ENCODE results near the gene PIK3C2G. TPM values are rescaled to one million over a fixed set of nuclear protein-coding genes. Genes with fewer than 3 reads are reported as not detected.

Gene PIK3C2G
- total RNA-seq, 4 donors from 2014 or later, result 23.6 to 80.5 (median 37.1) TPM

- no peak overlapping the region for H3K27ac ChIP-seq
- no peak for TF ChIP-seq EP300 (IDR thresholded peaks at IDR 0.05)
- no peak for TF ChIP-seq POLR2A (IDR thresholded peaks at IDR 0.05)
- TF ChIP-seq, protein P1, sequence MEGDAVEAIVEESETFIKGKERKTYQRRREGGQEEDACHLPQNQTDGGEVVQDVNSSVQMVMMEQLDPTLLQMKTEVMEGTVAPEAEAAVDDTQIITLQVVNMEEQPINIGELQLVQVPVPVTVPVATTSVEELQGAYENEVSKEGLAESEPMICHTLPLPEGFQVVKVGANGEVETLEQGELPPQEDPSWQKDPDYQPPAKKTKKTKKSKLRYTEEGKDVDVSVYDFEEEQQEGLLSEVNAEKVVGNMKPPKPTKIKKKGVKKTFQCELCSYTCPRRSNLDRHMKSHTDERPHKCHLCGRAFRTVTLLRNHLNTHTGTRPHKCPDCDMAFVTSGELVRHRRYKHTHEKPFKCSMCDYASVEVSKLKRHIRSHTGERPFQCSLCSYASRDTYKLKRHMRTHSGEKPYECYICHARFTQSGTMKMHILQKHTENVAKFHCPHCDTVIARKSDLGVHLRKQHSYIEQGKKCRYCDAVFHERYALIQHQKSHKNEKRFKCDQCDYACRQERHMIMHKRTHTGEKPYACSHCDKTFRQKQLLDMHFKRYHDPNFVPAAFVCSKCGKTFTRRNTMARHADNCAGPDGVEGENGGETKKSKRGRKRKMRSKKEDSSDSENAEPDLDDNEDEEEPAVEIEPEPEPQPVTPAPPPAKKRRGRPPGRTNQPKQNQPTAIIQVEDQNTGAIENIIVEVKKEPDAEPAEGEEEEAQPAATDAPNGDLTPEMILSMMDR (IDR thresholded peaks at IDR 0.05), result no peak
- no peak for TF ChIP-seq POLR2AphosphoS5 (IDR thresholded peaks at IDR 0.05)
- no peaks in the 10 kb centered on the region for H3K27me3 ChIP-seq
- no peak for DNase-seq (ENCODE audit: low spot score in 2 of 2)
- H3K4me1 ChIP-seq, result no peaks in the 10 kb centered on the region
- H3K9me3 ChIP-seq, result no peaks in the 10 kb centered on the region
- no peaks in the 10 kb centered on the region for H3K36me3 ChIP-seq
- no peak overlapping the region for H3K4me3 ChIP-seq
- 83% methylated on average over 2 of the region's 2 CpGs for WGBS
Observed at GRCh38 chr12:18612971-18613370, 351.7 kb downstream of the PIK3C2G start.

DNA sequence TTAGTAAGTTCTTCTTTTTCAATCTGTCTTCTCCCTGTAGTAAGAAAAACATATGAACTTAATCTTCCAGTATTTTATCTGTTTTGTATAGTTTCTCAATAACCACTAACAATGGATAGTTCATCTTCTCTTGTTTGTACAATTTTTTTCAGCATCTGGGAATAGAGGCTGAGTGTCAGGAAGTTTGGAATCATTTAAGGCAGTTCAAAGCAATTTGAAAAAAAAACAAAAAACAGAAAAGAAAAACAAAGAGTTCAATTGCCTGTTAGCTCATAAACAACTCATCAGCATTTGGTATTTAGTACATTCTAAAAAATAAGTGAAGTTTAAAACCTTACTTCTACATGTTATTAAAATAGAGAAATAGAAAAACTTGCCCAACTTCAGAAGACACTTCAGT, 359.7 kb downstream of the PIK3C2G start:
- no peak for DNase-seq (ENCODE audit: low spot score in 2 of 2)
- no peaks in the 10 kb centered on the region for H3K27me3 ChIP-seq
- no peaks in the 10 kb centered on the region for H3K9me3 ChIP-seq
- no peak overlapping the region for H3K4me3 ChIP-seq
- no peaks in the 10 kb centered on the region for H3K36me3 ChIP-seq
- no peak overlapping the region for H3K27ac ChIP-seq
- no peaks in the 10 kb centered on the region for H3K4me1 ChIP-seq
- TF ChIP-seq POLR2AphosphoS5 (IDR thresholded peaks at IDR 0.05), result no peak
- TF ChIP-seq POLR2A (IDR thresholded peaks at IDR 0.05), result no peak
- TF ChIP-seq EP300 (IDR thresholded peaks at IDR 0.05), result no peak
- TF ChIP-seq, protein P1 (IDR thresholded peaks at IDR 0.05), result no peak

DNA sequence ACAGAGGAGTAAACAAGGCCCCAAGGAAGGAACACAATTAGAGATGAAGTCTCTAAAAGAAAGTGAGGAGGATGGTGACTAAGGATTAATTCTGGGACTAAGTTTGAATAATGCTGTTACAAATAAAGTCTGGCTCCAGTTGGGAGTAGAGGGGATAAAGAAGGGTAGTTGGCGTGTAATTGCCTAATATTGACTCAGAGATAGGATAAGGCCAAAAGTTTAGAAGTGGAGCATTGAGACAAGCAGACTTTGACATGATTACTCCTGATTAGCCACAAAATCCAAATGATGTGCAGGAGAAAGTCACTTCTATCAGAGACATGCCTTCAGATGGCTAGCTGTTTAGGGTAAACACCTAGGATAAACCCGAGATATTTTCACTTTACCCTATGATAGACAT, 368.1 kb downstream of the PIK3C2G start:
- Histone ChIP-seq H3K4me3 (no peak overlapping the region), H3K27ac (no peak overlapping the region), H3K36me3 (no peaks in the 10 kb centered on the region), H3K4me1 (no peaks in the 10 kb centered on the region), H3K9me3 (no peaks in the 10 kb centered on the region), H3K27me3 (no peaks in the 10 kb centered on the region)
- 93% methylated on average over 2 of the region's 2 CpGs for WGBS
- DNase-seq (ENCODE audit: low spot score in 2 of 2), result no peak
- TF ChIP-seq POLR2A (IDR thresholded peaks at IDR 0.05) (no peak), EP300 (IDR thresholded peaks at IDR 0.05) (no peak), POLR2AphosphoS5 (IDR thresholded peaks at IDR 0.05) (no peak)
- TF ChIP-seq, protein P1 (IDR thresholded peaks at IDR 0.05), result no peak

DNA sequence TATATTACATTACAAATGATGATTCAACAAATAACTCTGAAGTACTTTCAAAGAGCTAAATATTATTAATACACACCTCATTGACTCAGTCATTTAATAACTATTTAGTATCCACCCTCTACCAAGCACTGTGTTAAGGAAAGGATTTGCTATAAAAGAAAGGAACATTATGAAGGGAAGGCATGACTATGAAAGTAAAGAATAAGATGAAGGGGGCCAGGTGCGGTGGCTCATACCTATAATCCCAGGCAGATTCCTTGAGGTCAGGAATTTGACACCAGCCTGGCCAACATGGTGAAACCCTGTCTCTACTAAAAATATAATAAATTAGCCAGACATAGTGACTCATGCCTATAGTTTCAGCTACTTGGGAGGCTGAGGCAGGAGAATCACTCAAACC, 368.6 kb downstream of the PIK3C2G start:
- no peak for DNase-seq (ENCODE audit: low spot score in 2 of 2)
- no peaks in the 10 kb centered on the region for H3K36me3 ChIP-seq
- WGBS, result 96% methylated on average over 1 of the region's 1 CpG
- H3K9me3 ChIP-seq, result no peaks in the 10 kb centered on the region
- no peak overlapping the region for H3K27ac ChIP-seq
- no peaks in the 10 kb centered on the region for H3K4me1 ChIP-seq
- no peaks in the 10 kb centered on the region for H3K27me3 ChIP-seq
- no peak for TF ChIP-seq POLR2AphosphoS5 (IDR thresholded peaks at IDR 0.05)
- TF ChIP-seq, protein P1 (IDR thresholded peaks at IDR 0.05), result no peak
- TF ChIP-seq EP300 (IDR thresholded peaks at IDR 0.05), result no peak
- no peak for TF ChIP-seq POLR2A (IDR thresholded peaks at IDR 0.05)
- no peak overlapping the region for H3K4me3 ChIP-seq

DNA sequence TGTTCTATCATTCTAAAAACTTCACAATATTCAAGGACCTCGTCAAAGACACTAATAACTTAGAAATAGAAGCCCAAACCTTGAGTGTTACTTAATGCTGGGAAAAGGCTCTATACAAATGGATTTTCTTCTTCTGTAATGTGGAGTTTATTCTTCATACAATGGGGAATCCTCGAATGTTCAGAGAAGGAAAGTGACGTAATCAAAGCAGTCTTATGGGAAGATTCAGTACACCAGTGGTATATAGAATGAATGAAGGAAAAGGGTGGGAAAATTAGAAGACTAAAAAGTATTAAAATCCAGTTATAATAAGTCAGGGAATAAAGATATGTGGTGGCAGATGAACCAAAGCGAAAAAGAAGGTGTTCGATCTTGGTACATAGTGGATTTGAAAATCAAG, 370.0 kb downstream of the PIK3C2G start:
- Histone ChIP-seq H3K4me3 (no peak overlapping the region), H3K27ac (no peak overlapping the region), H3K27me3 (no peaks in the 10 kb centered on the region), H3K4me1 (no peaks in the 10 kb centered on the region), H3K9me3 (no peaks in the 10 kb centered on the region), H3K36me3 (no peaks in the 10 kb centered on the region)
- DNase-seq (ENCODE audit: low spot score in 2 of 2), result no peak
- WGBS, result 91% methylated on average over 5 of the region's 5 CpGs
- no peak for TF ChIP-seq POLR2AphosphoS5 (IDR thresholded peaks at IDR 0.05)

- H3K27ac ChIP-seq, result no peak overlapping the region
- TF ChIP-seq EP300 (IDR thresholded peaks at IDR 0.05) (no peak), POLR2AphosphoS5 (IDR thresholded peaks at IDR 0.05) (no peak), POLR2A (IDR thresholded peaks at IDR 0.05) (no peak)
- TF ChIP-seq, protein P1 (IDR thresholded peaks at IDR 0.05), result no peak
- H3K4me1 ChIP-seq, result no peaks in the 10 kb centered on the region
- no peaks in the 10 kb centered on the region for H3K27me3 ChIP-seq
- no peaks in the 10 kb centered on the region for H3K36me3 ChIP-seq
- WGBS, result 84% methylated on average over 2 of the region's 2 CpGs
- H3K4me3 ChIP-seq, result no peak overlapping the region
- H3K9me3 ChIP-seq, result no peaks in the 10 kb centered on the region
- DNase-seq (ENCODE audit: low spot score in 2 of 2), result no peak
Observed at GRCh38 chr12:18632848-18633247, 371.5 kb downstream of the PIK3C2G start.
